CD4-positive, alpha-beta T cell treated with Interleukin-2 at 100 ng/mL for 4 hours (primary cell): Measurements from ENCODE around the gene FAM187B.

Experiments
- DNase-seq: peaks from one replicate; pipeline ENCODE4 v3.0.0-alpha.2; 2020; ENCODE audit warnings: low spot score

FAM187B gene

DNA sequence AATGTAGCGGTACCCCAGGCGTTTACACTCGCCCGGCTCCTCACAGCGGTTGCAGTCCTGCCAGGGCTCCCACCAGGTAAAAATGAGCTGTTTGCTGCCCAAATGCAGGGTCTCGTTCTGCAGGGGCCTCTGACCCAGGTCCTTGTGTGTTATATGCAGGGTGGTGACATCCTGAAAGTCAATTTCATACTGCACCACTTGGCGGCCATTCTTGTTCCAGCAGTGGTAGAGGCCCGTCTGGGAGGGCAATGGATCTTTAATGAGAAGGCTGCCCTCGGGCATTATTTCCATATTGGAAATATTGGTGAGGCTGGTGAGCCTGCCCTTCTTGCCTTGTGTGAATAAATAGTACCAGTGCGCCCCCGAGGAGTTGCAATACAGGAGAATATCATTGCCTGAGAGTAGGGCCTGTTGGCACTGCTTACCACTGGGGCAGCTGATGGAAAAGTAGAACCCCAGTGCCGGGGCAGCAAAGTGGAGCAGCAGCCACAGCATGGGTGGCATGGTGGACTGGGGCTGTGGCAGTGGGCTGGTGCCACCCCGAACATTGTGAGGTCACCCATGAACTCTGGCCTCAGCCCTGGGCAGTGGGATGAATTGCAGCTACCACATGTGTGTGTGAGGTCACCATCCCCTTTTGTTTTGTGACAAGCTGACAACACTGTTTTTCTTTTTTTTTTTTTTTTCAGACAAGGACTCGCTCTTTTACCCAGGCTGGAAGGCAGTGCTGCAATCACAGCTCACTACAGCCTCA lies at the start of gene FAM187B:
FAM187B (minus strand) TSS at position 563 of the 754 bp plus-strand sequence; CDS start at position 504, 59 bp downstream.
- DNase-seq = no peak

DNA sequence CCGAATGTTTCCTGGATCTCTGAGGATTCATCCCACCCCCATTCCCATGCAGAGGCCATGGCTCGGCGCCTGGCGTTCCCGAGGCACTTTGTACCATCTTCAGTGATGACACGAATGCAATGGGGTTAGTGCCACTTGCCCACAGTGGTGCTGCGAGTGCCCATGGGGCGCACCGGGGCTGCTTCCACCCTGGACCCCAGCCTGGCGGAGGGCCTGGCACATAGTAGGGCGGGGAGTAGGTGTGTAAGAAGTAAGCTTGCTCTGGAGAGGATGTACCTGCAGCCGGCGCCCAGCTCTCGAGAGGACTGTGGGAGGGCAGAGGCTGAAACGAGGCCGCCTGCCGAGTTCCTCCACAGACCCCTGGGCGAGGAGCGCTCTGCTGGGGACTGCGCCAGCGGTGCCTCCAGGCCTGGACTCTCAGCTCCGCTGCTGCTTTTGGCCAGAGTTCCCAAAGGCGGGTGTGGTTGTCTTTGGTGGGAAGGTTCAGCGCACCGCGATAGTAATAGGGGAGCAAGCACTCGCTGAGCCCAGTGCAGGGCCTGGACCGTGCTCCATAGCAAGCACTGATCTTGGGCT lies 48.3 kb upstream of the FAM187B start:
- no peak for DNase-seq

DNA sequence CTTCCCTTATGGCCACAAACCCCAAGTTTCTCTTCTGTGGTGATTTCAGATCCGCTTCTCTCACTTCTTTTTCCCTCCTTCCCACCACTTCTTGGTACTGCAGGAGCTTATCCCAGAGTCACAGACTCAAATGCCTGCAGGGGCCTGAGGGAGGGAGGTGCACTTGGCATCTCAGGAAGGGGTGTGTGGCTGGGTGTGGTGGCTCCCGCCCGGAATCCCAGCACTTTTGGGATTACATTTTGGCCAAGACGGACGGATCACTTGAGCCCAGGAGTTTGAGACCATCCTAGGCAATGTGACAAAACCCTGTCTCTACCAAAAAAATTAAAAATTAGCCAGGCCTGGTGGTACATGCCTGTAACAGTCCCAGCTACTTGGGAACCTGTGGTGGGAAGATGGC lies 45.8 kb upstream of the FAM187B start:
- DNase-seq = no peak

DNA sequence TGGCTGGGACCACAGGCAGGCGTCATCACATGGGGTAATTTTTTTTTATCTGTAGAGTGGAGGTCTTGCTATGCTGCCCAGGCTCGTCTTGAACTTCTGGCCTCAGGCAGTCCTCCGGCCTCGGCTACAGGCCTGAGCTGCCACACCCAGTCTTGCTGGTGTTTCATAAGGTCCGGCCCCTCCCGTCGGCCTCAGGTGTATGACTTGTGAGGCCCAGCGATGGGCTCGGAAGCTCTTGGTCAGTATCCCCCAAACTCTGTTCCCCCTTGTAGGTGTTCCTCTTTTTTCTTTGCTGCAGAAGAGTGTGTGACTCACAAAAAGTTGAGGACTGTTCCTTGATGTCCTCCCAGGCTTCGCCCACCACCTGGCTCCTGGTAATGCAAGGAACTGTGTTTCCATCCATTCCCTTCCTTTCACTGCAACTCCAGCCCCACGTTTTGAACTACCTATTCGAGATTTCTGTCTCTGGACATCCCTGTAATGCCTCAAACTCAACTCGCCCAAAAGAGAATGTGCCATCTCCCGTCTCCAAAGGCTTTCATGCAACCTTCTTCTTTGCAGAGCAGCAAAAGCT lies 45.2 kb upstream of the FAM187B start:
- no peak for DNase-seq

DNA sequence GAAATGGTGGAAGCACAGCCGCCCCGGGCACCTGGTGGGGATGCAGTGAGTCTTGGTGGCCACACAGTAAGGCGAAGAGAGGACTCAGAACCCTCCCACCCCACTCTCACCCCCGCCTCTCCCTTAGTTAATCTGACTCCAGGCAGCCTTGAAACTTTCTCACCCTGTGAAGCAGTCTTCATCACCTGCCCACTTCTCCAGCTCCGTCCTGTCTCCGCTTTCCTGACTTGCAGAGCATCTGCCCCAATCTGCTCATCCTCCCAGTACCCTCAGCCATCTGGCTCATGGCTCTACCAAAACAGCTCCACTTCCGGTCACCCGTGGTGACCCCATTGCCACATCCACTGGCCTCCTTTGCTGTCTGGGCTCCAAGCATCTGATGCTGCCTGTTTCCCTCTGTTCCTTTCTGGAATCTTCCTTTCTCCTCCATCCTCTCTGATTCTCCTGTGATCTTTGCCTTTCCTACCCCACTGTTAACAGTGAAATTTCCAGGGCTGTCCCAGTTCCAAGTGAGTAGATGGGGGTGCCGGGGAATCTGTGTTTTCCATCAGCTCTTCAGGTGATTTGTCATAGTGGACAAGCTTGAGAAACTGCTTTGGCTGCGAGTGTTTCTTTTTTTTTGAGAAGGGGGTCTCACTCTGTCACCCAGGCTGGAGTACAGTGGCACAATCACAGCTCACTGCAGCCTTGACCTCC lies 44.6 kb upstream of the FAM187B start:
- no peak for DNase-seq

DNA sequence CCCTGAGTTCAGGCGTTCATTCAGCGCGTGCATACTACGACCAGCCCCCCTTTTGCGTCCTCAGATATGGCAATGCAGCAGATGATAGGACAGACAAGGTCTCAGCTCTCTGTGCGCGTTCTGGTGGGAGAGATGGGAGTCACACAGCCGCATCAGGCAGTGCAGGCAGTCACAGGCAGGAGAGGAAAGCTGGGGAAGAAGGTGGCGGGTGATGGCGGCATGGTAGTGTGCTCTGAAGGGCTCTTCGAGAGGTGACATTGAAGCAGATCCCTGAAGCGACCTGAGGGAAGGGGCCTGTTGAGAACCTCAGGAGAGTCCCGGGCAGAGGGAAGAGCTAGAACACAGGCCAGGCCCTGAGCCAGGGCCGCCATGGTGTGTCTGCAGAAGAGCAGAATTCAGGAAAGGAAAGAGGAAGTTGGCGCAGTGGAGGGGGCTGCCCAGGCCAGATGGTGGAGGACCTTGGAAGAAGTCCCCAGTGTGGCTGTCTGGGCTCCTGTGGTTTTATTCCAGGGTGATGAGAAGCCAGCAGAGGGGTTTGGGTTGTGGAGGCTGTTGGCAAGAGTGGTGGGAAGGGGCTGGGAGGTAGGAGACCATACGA lies 43.7 kb upstream of the FAM187B start:
- no peak for DNase-seq

DNA sequence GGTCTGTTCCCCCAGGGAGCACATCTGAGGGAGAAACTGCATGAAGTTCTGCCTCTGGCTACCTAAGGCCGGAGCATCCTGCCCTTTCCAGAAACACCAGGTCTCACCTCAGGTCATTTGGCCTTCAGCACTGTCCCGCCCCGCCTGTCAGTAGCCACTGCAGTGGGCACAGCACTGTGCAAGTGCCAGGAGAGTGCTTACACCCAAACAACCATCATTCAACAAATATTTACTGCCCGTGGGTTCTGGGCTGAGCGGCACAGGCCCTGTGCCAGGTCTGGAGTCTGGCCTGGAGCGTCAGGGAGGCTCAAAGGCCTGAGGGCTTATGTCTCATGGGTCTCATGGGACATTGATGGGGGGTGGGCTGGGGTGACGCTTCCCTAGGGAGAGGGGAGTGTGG lies 43.0 kb upstream of the FAM187B start:
- no peak for DNase-seq

DNA sequence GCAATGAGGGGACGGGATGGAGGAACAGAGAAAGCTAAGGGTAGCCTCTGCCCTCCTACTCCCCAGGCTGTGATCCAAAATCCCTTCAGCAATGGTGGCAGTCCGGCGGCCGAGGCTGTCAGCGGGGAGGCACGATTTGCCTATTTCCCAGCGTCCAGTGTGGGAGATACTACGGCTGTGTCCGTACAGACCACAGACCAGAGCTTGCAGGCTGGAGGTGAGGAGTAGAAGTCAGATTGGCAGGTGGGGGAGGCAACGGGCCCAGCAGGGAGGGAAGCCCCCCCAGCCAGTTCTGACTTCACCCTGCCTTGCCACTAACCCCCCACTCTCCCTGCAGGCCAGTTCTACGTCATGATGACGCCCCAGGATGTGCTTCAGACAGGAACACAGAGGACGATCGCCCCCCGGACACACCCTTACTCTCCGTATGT lies 41.9 kb upstream of the FAM187B start:
- DNase-seq = no peak

DNA sequence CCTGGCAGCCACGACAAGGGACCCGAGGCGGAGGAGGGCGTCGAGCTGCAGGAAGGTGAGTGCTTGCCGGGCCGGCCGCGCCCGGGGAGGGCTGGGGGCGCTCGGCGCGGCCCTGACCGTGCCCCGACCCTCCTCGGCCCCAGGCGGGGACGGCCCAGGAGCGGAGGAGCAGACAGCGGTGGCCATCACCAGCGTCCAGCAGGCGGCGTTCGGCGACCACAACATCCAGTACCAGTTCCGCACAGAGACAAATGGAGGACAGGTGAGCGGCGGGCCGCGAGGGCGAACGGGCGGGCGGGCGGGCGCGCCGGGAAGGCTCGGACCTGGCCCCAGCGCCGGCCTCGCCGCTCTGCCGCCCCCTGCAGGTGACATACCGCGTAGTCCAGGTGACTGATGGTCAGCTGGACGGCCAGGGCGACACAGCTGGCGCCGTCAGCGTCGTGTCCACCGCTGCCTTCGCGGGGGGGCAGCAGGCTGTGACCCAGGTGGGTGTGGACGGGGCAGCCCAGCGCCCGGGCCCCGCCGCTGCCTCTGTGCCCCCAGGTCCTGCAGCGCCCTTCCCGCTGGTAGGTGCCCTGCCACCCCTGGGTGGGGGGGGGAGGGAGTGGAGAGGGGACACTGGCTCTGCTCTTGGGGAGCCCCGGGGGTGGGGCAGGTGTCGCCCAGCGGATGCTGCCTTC lies 41.0 kb upstream of the FAM187B start:
- peak; percentile 78 for DNase-seq

DNA sequence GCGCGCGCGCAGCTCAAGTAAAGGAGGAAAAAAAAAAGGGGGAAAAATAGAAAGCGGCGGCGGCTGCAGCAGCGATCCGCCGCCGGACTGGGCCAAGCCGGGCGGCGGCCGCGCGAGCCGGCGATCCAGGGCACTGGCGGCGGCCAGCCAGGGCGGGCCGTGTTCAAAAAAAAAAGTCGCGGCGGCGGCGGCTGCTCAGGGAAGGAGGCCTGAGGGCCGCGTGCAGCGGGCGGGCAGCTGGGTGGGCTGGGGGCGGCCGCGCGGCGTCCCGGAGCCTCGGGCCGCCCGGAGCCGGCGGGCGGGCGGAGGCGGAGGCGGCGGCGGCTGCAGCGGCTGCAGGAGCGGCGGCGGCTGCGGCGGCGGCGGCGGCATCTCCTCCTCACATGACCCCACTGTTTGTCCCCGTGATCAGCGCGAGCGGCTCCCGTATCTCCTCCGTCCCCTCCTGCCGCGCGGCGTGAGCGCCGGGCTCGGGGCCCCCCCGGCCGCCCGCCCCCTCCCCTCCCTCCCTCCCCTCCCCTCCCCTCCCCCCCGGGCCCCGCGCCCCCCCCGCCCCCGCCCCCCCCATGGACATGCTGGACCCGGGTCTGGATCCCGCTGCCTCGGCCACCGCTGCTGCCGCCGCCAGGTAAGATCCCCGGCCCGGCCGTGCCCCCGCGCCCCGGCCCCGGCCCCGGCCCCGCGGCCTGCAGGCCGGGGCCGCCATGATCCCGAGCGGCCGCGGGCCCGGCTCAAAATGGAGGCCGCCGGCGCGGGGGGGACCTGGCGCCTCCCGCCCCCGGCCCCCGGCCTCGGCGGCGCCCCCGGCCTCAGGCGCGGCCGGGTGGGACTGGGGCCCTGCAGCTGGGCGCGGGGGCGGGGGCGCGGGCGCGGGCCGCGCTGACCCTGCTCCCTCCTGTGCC lies 40.2 kb upstream of the FAM187B start, which contains the start of gene USF2:
USF2 (plus strand) TSS at position 427 of the 902 bp plus-strand sequence; CDS start at position 567, 140 bp downstream.
- peak; percentile 61 for DNase-seq

DNA sequence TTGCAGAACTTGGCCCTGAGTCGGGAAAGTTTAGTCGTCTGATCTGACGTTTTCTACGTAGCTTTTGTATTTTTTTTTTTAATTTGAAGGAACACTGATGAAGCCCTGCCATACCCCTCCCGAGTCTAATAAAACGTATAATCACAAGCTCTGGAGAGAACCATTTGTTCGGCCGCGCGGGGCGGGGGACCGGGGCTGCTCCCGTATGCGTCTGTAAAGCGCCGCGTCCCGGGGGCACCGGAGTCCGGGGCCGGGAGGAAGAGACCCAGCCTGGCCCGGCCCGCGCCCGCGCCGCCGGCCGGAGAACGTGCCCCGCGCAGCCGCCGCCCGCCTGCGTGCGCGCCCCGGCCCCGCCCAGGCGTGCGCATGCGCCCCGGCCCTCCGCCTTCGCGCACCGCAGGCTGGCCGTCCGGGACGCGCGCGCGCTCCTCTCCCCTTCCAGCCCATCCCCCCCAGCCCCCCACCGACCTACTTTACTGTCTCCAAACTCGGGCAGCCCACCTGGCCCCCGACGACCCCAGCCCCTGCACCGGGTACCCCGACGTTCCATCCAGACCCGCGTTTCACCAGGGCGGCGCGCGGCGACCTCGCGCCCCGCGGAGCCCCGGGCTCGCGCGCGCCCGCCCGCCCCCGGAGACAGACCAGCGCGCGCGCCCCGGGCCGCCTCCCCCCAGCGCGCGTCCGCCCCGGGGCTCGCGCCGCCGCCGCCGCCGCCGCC lies 39.4 kb upstream of the FAM187B start:
- DNase-seq = peak; percentile 69

DNA sequence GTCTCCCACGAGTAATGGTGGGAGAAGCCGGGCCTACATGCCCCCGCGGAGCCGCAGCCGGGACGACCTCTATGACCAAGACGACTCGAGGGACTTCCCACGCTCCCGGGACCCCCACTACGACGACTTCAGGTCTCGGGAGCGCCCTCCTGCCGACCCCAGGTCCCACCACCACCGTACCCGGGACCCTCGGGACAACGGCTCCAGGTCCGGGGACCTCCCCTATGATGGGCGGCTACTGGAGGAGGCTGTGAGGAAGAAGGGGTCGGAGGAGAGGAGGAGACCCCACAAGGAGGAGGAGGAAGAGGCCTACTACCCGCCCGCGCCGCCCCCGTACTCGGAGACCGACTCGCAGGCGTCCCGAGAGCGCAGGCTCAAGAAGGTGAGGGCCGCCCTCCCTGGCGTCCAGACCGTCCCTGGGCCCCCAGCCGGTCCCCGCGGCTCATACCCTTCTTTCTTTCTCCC lies 38.8 kb upstream of the FAM187B start:
- peak; percentile 27 for DNase-seq

DNA sequence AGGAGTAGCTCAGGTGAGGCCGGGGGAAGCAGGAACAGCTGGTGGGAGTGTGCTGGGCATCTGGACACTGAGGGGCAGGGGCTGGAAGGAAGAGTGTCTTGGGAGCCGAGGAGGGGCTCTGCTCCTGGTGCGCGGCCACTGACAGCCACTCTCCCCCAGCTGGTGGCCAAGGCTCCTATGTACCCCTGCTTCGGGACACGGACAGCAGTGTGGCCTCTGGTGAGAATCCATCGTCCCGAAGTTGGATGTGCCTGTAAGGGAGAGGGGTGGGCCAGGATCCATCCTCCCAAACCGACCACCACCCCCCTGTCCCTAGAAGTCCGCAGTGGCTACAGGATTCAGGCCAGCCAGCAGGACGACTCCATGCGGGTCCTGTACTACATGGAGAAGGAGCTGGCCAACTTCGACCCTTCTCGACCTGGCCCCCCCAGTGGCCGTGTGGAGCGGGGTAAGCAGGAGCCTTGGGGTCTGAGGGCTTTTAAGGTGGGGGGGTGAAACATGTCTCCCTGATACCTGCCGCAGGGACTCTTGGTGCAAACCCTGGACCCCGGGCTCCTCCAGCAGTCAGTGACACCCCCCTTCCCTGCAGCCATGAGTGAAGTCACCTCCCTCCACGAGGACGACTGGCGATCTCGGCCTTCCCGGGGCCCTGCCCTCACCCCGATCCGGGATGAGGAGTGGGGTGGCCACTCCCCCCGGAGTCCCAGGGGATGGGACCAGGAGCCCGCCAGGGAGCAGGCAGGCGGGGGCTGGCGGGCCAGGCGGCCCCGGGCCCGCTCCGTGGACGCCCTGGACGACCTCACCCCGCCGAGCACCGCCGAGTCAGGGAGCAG lies 38.2 kb upstream of the FAM187B start:
- no peak for DNase-seq

DNA sequence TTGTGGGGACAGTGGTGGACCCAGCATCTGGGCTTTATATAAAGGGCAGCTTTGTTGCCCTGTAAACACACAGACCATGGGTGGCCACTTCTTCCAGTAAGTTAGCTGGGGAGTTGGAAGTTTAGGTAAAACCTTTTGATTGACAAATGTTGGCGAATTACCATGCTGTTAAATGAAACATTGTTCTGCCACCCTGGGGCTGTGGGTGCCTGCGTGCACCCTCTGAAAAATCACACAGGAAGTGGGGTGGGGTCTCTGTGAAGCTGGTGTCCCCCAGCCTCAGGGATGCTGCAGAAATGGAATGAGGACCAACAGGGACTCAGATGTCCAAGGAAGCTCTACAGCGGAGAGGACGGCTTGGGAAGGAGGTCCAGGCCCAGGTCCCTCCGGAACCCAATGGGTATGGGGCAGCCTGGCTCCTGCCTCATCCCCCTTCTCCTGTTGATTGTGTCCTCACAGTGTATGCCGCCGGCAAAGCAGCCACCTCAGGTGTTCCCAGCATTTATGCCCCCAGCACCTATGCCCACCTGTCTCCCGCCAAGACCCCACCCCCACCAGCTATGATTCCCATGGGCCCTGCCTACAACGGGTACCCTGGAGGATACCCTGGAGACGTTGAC lies 37.5 kb upstream of the FAM187B start:
- no peak for DNase-seq

DNA sequence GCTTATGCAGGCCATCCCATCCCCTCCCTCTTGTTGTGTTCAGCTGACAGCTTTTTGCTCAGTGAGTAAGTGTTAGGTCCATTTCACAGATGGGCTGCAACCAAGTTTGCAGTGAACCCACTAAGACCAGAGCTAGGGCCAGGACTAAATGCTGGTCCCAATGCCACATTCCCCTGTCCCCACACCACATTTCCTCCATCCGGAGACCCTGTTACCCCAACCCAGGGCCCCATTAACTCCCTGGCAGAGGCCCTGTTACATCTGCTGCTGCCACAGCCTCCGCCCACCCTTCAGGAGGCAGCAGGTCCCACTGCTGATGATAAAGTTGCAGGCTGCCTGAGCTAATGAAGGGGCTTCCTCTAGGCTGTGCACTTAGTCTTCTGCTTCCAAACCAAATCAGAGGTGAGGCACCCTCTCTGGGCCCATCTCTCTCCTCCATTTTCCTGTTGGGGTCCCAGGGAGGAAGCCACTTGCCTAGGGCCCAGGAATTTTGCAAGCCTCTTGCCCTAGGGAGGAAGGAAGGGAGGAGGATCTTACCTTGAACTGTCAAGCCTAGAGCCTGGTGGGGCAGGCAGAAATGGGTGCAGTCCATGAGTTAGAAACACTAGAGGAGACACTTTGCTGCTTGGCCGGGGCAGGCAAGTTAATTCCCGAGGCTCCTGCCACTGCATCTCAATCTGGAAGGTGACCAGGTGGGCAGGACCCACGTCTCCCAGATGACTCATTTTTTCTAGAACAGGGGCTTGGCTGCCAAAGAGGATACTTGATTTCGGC lies 36.8 kb upstream of the FAM187B start:
- no peak for DNase-seq

DNA sequence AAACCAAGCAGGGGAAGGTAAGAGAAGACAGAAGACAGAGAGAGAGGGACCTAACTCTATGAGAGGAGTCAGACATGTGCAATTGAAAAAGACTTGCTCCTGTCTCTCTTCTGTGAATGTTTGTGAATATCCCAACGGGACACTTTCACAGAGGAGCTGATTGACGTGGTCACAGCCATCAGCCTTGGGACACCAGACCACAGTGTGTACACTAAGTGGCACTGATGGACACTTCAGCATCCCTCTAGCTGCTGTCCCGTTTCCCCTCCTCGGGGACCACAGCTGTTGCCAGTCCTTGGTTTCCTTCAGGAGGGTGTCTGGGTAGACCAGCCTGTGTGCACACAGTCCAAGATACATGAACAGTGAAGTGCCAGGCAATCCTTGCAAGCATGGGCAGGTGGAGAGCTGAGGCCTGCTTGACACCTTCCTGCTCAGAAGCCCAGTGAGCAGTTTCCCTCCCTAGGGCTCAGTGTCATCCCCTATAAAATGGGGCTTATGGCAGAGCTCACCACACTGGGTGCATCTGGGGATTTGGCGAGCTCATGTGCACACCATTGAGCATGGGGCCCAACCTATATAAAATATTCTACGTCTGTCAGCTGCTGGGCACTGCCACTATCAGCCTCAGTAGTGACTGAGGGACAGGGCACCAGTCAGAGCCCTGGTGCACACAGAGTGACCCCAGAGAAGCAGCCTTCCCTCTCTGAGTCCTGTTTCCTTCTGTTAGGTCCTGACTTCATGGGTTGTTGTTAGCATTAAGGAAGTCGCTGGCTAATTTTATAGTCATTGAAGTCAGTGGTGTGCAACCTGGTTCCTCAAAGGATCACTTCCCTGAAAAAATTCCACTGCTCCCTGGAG lies 36.0 kb upstream of the FAM187B start:
- no peak for DNase-seq
